Measurements from ENCODE around the gene PTPRN2.

PTPRN2 gene

GRCh38 chr7:157515342-157516041, 1072.1 kb downstream of the PTPRN2 start:
- in situ Hi-C loops (cut with MboI; ENCODE audit: low sequenced_read_pairs, unreplicated experiment) = no loop called here
- no peak for DNase-seq (ENCODE audit: low spot score)
- TF ChIP-seq CTCF (IDR thresholded peaks at IDR 0.05; ENCODE audit: borderline replicate concordance, control extremely low read depth, extremely low read depth, insufficient read depth, missing control alignments) = no peak

GRCh38 chr7:157514746-157515145, 1072.9 kb downstream of the PTPRN2 start:
- in situ Hi-C loops (cut with MboI; ENCODE audit: low sequenced_read_pairs, unreplicated experiment) = no loop called here
- TF ChIP-seq CTCF (IDR thresholded peaks at IDR 0.05; ENCODE audit: borderline replicate concordance, control extremely low read depth, extremely low read depth, insufficient read depth, missing control alignments) = no peak
- DNase-seq (ENCODE audit: low spot score) = no peak

- no peak for DNase-seq (ENCODE audit: low spot score)
- no peak for TF ChIP-seq CTCF (IDR thresholded peaks at IDR 0.05; ENCODE audit: borderline replicate concordance, control extremely low read depth, extremely low read depth, insufficient read depth, missing control alignments)
- in situ Hi-C loops (cut with MboI; ENCODE audit: low sequenced_read_pairs, unreplicated experiment) = no loop called here
These were observed 1073.3 kb downstream of the PTPRN2 start for GRCh38 chr7:157514306-157514705.

- no peak for DNase-seq (ENCODE audit: low spot score)
- in situ Hi-C loops (cut with MboI; ENCODE audit: low sequenced_read_pairs, unreplicated experiment) = no loop called here
- TF ChIP-seq CTCF (IDR thresholded peaks at IDR 0.05; ENCODE audit: borderline replicate concordance, control extremely low read depth, extremely low read depth, insufficient read depth, missing control alignments) = no peak
These were observed 1073.9 kb downstream of the PTPRN2 start for GRCh38 chr7:157513682-157514081.

GRCh38 chr7:157513162-157513621, 1074.4 kb downstream of the PTPRN2 start:
- in situ Hi-C loops (cut with MboI; ENCODE audit: low sequenced_read_pairs, unreplicated experiment) = no loop called here
- TF ChIP-seq CTCF (IDR thresholded peaks at IDR 0.05; ENCODE audit: borderline replicate concordance, control extremely low read depth, extremely low read depth, insufficient read depth, missing control alignments) = no peak
- no peak for DNase-seq (ENCODE audit: low spot score)

GRCh38 chr7:157509226-157509625, 1078.4 kb downstream of the PTPRN2 start:
- DNase-seq (ENCODE audit: low spot score) = no peak
- no peak for TF ChIP-seq CTCF (IDR thresholded peaks at IDR 0.05; ENCODE audit: borderline replicate concordance, control extremely low read depth, extremely low read depth, insufficient read depth, missing control alignments)
- in situ Hi-C loops (cut with MboI; ENCODE audit: low sequenced_read_pairs, unreplicated experiment) = no loop called here
